OCI-LY7 (cell line): Measurements from ENCODE around the gene RBM38. TPM values are rescaled to one million over a fixed set of nuclear protein-coding genes. Genes with fewer than 3 reads are reported as not detected.

Experiments used
- BruUV-seq: library from RNA; stranded (reverse); fragments of 400-500 nt; replicated peaks from 2 replicates; lab custom pipeline; 2021; lab: Mats Ljungman, UMichigan
- CTCF ChIA-PET: fragments of 300-600 bp; sonication (Branson Sonifier 250); formaldehyde crosslinking; loops from one replicate; lab custom pipeline; 2022; ENCODE audit warnings: antibody characterized with exemption; ENCODE audit not compliant: unreplicated experiment; lab: Charles Lee
- POLR2A ChIA-PET: fragments of 300-600 bp; sonication (Branson Sonifier 250); formaldehyde crosslinking; loops from one replicate; lab custom pipeline; 2022; ENCODE audit warnings: antibody characterized with exemption; lab: Charles Lee
- DNase-seq: peaks from one replicate; pipeline ENCODE4 v3.0.0-alpha.2; 2015; ENCODE audit warnings: low spot score
- H2AFZ ChIP-seq: fragments of 200-600 bp; sonication (generic), shearing (Covaris generic); 2 replicates; pipeline ENCODE4 v1.6.1; 2014; ENCODE audit warnings: mild to moderate bottlenecking, antibody characterized with exemption, low read length, moderate library complexity
- H3K27ac ChIP-seq: fragments of 200-600 bp; sonication (generic); 2 replicates; pipeline ENCODE4 v1.5.1; 2014; ENCODE audit warnings: mixed run types, low read depth, mild to moderate bottlenecking, moderate library complexity, low read length, inconsistent platforms; ENCODE audit not compliant: poor library complexity, severe bottlenecking
- H3K36me3 ChIP-seq: fragments of 200-600 bp; sonication (generic); 2 replicates; pipeline ENCODE4 v1.6.1; 2014; ENCODE audit warnings: mild to moderate bottlenecking, antibody characterized with exemption, low read length, moderate library complexity, mixed read lengths; ENCODE audit not compliant: insufficient read depth
- H3K4me1 ChIP-seq: fragments of 200-600 bp; sonication (generic); 2 replicates; pipeline ENCODE4 v1.5.1; 2014; ENCODE audit warnings: mild to moderate bottlenecking, low read length; ENCODE audit not compliant: insufficient read depth, poor library complexity, severe bottlenecking
- H3K4me2 ChIP-seq: fragments of 200-600 bp; sonication (generic); 2 replicates; pipeline ENCODE4 v1.6.1; 2014; ENCODE audit warnings: mild to moderate bottlenecking, low read length
- H3K4me3 ChIP-seq: fragments of 200-600 bp; sonication (generic); 2 replicates; pipeline ENCODE4 v1.5.1; 2014; ENCODE audit warnings: mild to moderate bottlenecking, low read depth, low read length; ENCODE audit not compliant: poor library complexity, severe bottlenecking
- H3K79me2 ChIP-seq: fragments of 200-600 bp; sonication (generic); 2 replicates; pipeline ENCODE4 v1.6.1; 2016; ENCODE audit warnings: low read depth, mild to moderate bottlenecking, low read length, moderate library complexity, mixed read lengths; ENCODE audit not compliant: insufficient read depth
- H3K9me2 ChIP-seq: fragments of 200-600 bp; sonication (generic); 2 replicates; pipeline ENCODE4 v1.6.1; 2016; ENCODE audit warnings: mild to moderate bottlenecking, low read length, mixed read lengths; ENCODE audit not compliant: insufficient read depth
- H3K9me3 ChIP-seq: fragments of 200-600 bp; sonication (generic); 2 replicates; pipeline ENCODE4 v1.6.1; 2014; ENCODE audit warnings: mild to moderate bottlenecking, mixed run types, low read length, mixed read lengths
- H4K20me1 ChIP-seq: fragments of 200-600 bp; sonication (generic); 2 replicates; pipeline ENCODE4 v1.6.1; 2014; ENCODE audit warnings: mild to moderate bottlenecking, antibody characterized with exemption, low read length, moderate library complexity, mixed read lengths; ENCODE audit not compliant: insufficient read depth
- CTCF ChIP-seq: fragments of 200-600 bp; sonication (generic); conservative IDR thresholded peaks from 2 replicates; pipeline ENCODE4 v1.5.1; 2014; ENCODE audit warnings: mild to moderate bottlenecking, antibody characterized with exemption, low read length, moderate library complexity, mixed read lengths
- EZH2phosphoT487 ChIP-seq: fragments of 200-600 bp; sonication (generic); IDR thresholded peaks from 2 replicates; pipeline ENCODE4 v1.6.1; 2018; ENCODE audit warnings: low read depth, borderline replicate concordance, mild to moderate bottlenecking, mixed run types, antibody characterized with exemption, low read length, moderate library complexity, mixed read lengths
- intact Hi-C: fragments of 100-400 bp; cut with micrococcal nuclease; formaldehyde crosslinking; loops from one replicate; pipeline ENCODE4 v1.10.0; 2022; ENCODE audit not compliant: unreplicated experiment
- total RNA-seq, 2 experiments: library from RNA; depleted of rRNA in 1 of 2; stranded (reverse); fragments of >200 nt in 1 of 2; shearing (Covaris generic) in 1 of 2; gene quantifications; 2 replicates each; pipeline ENCODE4 v1.2.3, GENCODE V29; 2014 to 2022

RBM38 gene
- total RNA-seq, 2 experiments from 2014 or later = 119 to 174 TPM

- Histone ChIP-seq H3K27ac (no peak overlapping the region), H2AFZ (no peak overlapping the region), H3K4me3 (no peak overlapping the region), H3K9me3 (no peaks in the 10 kb centered on the region), H3K79me2 (no peaks in the 10 kb centered on the region), H4K20me1 (no peaks in the 10 kb centered on the region), H3K9me2 (no peaks in the 10 kb centered on the region), H3K4me2 (no peak overlapping the region), H3K36me3 (no peaks in the 10 kb centered on the region), H3K4me1 (peaks cover 19% of the 10 kb centered on the region)
- ChIA-PET POLR2A (no interaction called here), CTCF (no interaction called here)
- BruUV-seq = no TSS peak
- intact Hi-C loops = no loop called here
- no peak for TF ChIP-seq EZH2phosphoT487
- no peak for TF ChIP-seq CTCF
- no peak for DNase-seq
Measured at GRCh38 chr20:57458400-57459160, 67.4 kb downstream of the RBM38 start.

Other genes starting within 250 kb of the RBM38 start
- 72.2 and 94.2 TPM in 2 replicates for gene BMP7, start 124.8 kb upstream of the RBM38 start, total RNA-seq (2014; rRNA removed; shearing (Covaris generic))
- 2.2 and 3.7 TPM in 2 replicates for gene BMP7, start 124.8 kb upstream of the RBM38 start, total RNA-seq (2022)
- not detected in 2 replicates for gene SPO11, start 61.6 kb upstream of the RBM38 start, total RNA-seq (2014; rRNA removed; shearing (Covaris generic))
- not detected in 2 replicates for gene SPO11, start 61.6 kb upstream of the RBM38 start, total RNA-seq (2022)
- gene RAE1, start 40.1 kb upstream of the RBM38 start, total RNA-seq (2014; rRNA removed; shearing (Covaris generic)) = 50.5 and 55.0 TPM in 2 replicates
- 57.4 and 58.2 TPM in 2 replicates for gene RAE1, start 40.1 kb upstream of the RBM38 start, total RNA-seq (2022)
- 0.63 TPM in 1 of 2 replicates, not detected in the other for gene CTCFL, start 133.7 kb downstream of the RBM38 start, total RNA-seq (2014; rRNA removed; shearing (Covaris generic))
- not detected in 2 replicates for gene CTCFL, start 133.7 kb downstream of the RBM38 start, total RNA-seq (2022)
- 5.7 and 6.9 TPM in 2 replicates for gene PCK1, start 169.7 kb downstream of the RBM38 start, total RNA-seq (2014; rRNA removed; shearing (Covaris generic))
- gene PCK1, start 169.7 kb downstream of the RBM38 start, total RNA-seq (2022) = 13.0 and 13.4 TPM in 2 replicates
- gene ZBP1, start 229.0 kb downstream of the RBM38 start, total RNA-seq (2014; rRNA removed; shearing (Covaris generic)) = 1.7 and 3.7 TPM in 2 replicates
- 1.5 and 2.0 TPM in 2 replicates for gene ZBP1, start 229.0 kb downstream of the RBM38 start, total RNA-seq (2022)